ENCODE data around the gene ABI1. TPM values are rescaled to one million over a fixed set of nuclear protein-coding genes. Genes with fewer than 3 reads are reported as not detected.

Gene ABI1
- total RNA-seq, 1 experiment from 2014 or later, result 25.2 TPM

GRCh38 chr10:26765549-26765948 is 95.2 kb downstream of the ABI1 start:
- Histone ChIP-seq H2AFZ (ENCODE audit: low read length) (no peak overlapping the region), H3K27ac (ENCODE audit: low read length) (no peak overlapping the region), H3K27me3 (ENCODE audit: low read length) (no peaks in the 10 kb centered on the region), H3K9ac (ENCODE audit: low read length) (no peak overlapping the region), H3K36me3 (ENCODE audit: low read depth, low read length) (no peaks in the 10 kb centered on the region), H3K9me2 (replicated peaks; ENCODE audit: low read length) (no peaks in the 10 kb centered on the region), H3K4me1 (ENCODE audit: insufficient read depth, low read length) (no peaks in the 10 kb centered on the region), H3K9me3 (ENCODE audit: low read length) (no peaks in the 10 kb centered on the region), H3F3A (ENCODE audit: low read length, unreplicated experiment) (no peaks in the 10 kb centered on the region), H4K20me1 (ENCODE audit: low read length) (no peaks in the 10 kb centered on the region), H3K4me3 (ENCODE audit: low read length) (no peak overlapping the region), H3K79me2 (ENCODE audit: low read length) (no peaks in the 10 kb centered on the region), H3K4me2 (ENCODE audit: low read length) (no peak overlapping the region)
- TF ChIP-seq, protein P1, sequence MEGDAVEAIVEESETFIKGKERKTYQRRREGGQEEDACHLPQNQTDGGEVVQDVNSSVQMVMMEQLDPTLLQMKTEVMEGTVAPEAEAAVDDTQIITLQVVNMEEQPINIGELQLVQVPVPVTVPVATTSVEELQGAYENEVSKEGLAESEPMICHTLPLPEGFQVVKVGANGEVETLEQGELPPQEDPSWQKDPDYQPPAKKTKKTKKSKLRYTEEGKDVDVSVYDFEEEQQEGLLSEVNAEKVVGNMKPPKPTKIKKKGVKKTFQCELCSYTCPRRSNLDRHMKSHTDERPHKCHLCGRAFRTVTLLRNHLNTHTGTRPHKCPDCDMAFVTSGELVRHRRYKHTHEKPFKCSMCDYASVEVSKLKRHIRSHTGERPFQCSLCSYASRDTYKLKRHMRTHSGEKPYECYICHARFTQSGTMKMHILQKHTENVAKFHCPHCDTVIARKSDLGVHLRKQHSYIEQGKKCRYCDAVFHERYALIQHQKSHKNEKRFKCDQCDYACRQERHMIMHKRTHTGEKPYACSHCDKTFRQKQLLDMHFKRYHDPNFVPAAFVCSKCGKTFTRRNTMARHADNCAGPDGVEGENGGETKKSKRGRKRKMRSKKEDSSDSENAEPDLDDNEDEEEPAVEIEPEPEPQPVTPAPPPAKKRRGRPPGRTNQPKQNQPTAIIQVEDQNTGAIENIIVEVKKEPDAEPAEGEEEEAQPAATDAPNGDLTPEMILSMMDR (conservative IDR thresholded peaks at IDR 0.05; ENCODE audit: low read depth, low read length), result no peak
- no peak for TF ChIP-seq EZH2 (IDR thresholded peaks at IDR 0.05; ENCODE audit: low read length, unreplicated experiment)
- no peak for TF ChIP-seq EZH2phosphoT487 (IDR thresholded peaks at IDR 0.05; ENCODE audit: borderline replicate concordance, low read length)
- POLR2A ChIA-PET (ENCODE audit: unreplicated experiment), result no interaction called here
- CTCF ChIA-PET, result no interaction called here
- BruUV-seq (replicated peaks), result no TSS peak
- ATAC-seq (no peak), DNase-seq (no peak)
- intact Hi-C loops (cut with micrococcal nuclease), result no loop called here

DNA sequence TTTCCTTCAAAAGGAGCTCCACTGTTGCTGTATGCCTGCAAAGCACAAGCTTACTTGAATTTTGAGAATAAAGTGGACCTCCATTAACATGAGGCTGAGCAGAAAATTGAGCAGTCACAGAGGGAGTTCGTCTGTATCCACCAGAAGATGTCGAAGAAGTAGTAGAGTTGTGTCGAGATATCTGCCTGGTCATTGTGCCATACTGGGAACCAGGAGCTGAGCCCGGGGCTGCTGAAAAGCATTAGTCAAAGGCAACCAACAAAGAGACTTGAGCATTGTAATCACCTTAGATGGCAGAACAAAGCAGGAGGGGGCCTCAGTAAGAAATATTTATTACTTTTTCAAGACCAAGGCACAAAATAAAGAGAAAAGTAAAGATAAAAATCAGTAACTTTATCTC is 101.8 kb downstream of the ABI1 start:
- intact Hi-C loops (cut with micrococcal nuclease), result no loop called here
- no TSS peak for BruUV-seq (replicated peaks)
- TF ChIP-seq EZH2phosphoT487 (IDR thresholded peaks at IDR 0.05; ENCODE audit: borderline replicate concordance, low read length), result no peak
- TF ChIP-seq EZH2 (IDR thresholded peaks at IDR 0.05; ENCODE audit: low read length, unreplicated experiment), result no peak
- TF ChIP-seq, protein P1 (conservative IDR thresholded peaks at IDR 0.05; ENCODE audit: low read depth, low read length), result no peak
- no peaks in the 10 kb centered on the region for H3K9me3 ChIP-seq (ENCODE audit: low read length)
- no peaks in the 10 kb centered on the region for H4K20me1 ChIP-seq (ENCODE audit: low read length)
- ChIA-PET CTCF (no interaction called here), POLR2A (ENCODE audit: unreplicated experiment) (no interaction called here)
- no peak overlapping the region for H3K27ac ChIP-seq (ENCODE audit: low read length)
- ATAC-seq (no peak), DNase-seq (no peak)
- H3K4me2 ChIP-seq (ENCODE audit: low read length), result no peak overlapping the region
- H3F3A ChIP-seq (ENCODE audit: low read length, unreplicated experiment), result no peaks in the 10 kb centered on the region
- H3K36me3 ChIP-seq (ENCODE audit: low read depth, low read length), result no peaks in the 10 kb centered on the region
- H3K79me2 ChIP-seq (ENCODE audit: low read length), result no peaks in the 10 kb centered on the region
- H3K4me1 ChIP-seq (ENCODE audit: insufficient read depth, low read length), result peaks cover 12% of the 10 kb centered on the region
- no peak overlapping the region for H3K9ac ChIP-seq (ENCODE audit: low read length)
- H3K4me3 ChIP-seq (ENCODE audit: low read length), result no peak overlapping the region
- no peaks in the 10 kb centered on the region for H3K9me2 ChIP-seq (replicated peaks; ENCODE audit: low read length)
- no peak overlapping the region for H2AFZ ChIP-seq (ENCODE audit: low read length)
- no peaks in the 10 kb centered on the region for H3K27me3 ChIP-seq (ENCODE audit: low read length)

GRCh38 chr10:26755443-26755903 is 105.3 kb downstream of the ABI1 start:
- Histone ChIP-seq H3K9me3 (ENCODE audit: low read length) (no peaks in the 10 kb centered on the region), H3K79me2 (ENCODE audit: low read length) (no peaks in the 10 kb centered on the region), H2AFZ (ENCODE audit: low read length) (peak overlapping the region; percentile 61; the same call in 1 of the 2 replicates), H3K4me2 (ENCODE audit: low read length) (peak overlapping the region; percentile 59), H3K36me3 (ENCODE audit: low read depth, low read length) (no peaks in the 10 kb centered on the region), H3K27me3 (ENCODE audit: low read length) (no peaks in the 10 kb centered on the region), H3K9ac (ENCODE audit: low read length) (no peak overlapping the region), H3K4me3 (ENCODE audit: low read length) (peak overlapping the region; percentile 40; the same call in 1 of the 2 replicates), H4K20me1 (ENCODE audit: low read length) (no peaks in the 10 kb centered on the region), H3K4me1 (ENCODE audit: insufficient read depth, low read length) (peaks cover 12% of the 10 kb centered on the region), H3K9me2 (replicated peaks; ENCODE audit: low read length) (no peaks in the 10 kb centered on the region), H3K27ac (ENCODE audit: low read length) (peak overlapping the region; percentile 41), H3F3A (ENCODE audit: low read length, unreplicated experiment) (no peaks in the 10 kb centered on the region)
- DNase-seq (peak; percentile 75), ATAC-seq (peak; percentile 79)
- intact Hi-C loops (cut with micrococcal nuclease), result no loop called here
- CTCF ChIA-PET, result interaction anchor here (0.6 kb wide), 1 partner anchor 28 kb away, joined by 4 read pairs; no protein-coding TSS in a partner anchor
- BruUV-seq (replicated peaks), result no TSS peak
- TF ChIP-seq, protein P1 (conservative IDR thresholded peaks at IDR 0.05; ENCODE audit: low read depth, low read length), result no peak
- TF ChIP-seq EZH2phosphoT487 (IDR thresholded peaks at IDR 0.05; ENCODE audit: borderline replicate concordance, low read length), result no peak
- TF ChIP-seq EZH2 (IDR thresholded peaks at IDR 0.05; ENCODE audit: low read length, unreplicated experiment), result no peak
- POLR2A ChIA-PET (ENCODE audit: unreplicated experiment), result interaction anchor here (0.6 kb wide), 2 partner anchors 18 to 125 kb away, joined by 3 read pairs; no protein-coding TSS in a partner anchor

All from PC-3 (cell line).